Thoracic aorta (tissue), 2 donors: ENCODE results near the gene RGP1. TPM values are rescaled to one million over a fixed set of nuclear protein-coding genes. Genes with fewer than 3 reads are reported as not detected.

Source experiments
- ATAC-seq: fragments of 150-250 bp; one replicate; pipeline ENCODE4 v1.8.0; 2017; ENCODE audit warnings: low read depth; ENCODE audit not compliant: insufficient number of reproducible peaks, low FRiP score
- DNase-seq: peaks from one replicate; pipeline ENCODE4 v3.0.0-alpha.2; 2020; ENCODE audit warnings: low spot score
- H3K27ac ChIP-seq, 2 donors: fragments of 200-600 bp; sonication (generic); 1 replicate in 1 of 2; 2 replicates in 1 of 2; pipeline ENCODE4 v1.5.1; 2016; ENCODE audit warnings: mild to moderate bottlenecking in 2 of 2, moderate library complexity in 2 of 2
- H3K27me3 ChIP-seq: fragments of 200-600 bp; sonication (generic); replicated peaks from 2 replicates; pipeline ENCODE4 v1.6.0; 2016; ENCODE audit warnings: mild to moderate bottlenecking; ENCODE audit not compliant: insufficient read depth
- H3K36me3 ChIP-seq: fragments of 200-600 bp; sonication (generic); one replicate; pipeline ENCODE4 v1.5.1; 2016
- H3K4me1 ChIP-seq, 2 donors: fragments of 200-600 bp; sonication (generic); 1 replicate in 1 of 2; 2 replicates in 1 of 2; pipeline versions ENCODE4 v1.5.1 to v1.6.0; 2016; ENCODE audit warnings: low read depth in 2 of 2, mild to moderate bottlenecking in 1 of 2; ENCODE audit not compliant: control insufficient read depth in 1 of 2
- H3K4me3 ChIP-seq: fragments of 200-600 bp; sonication (generic); 2 replicates; pipeline ENCODE4 v1.5.1; 2016; ENCODE audit warnings: mild to moderate bottlenecking
- H3K9me3 ChIP-seq: fragments of 200-600 bp; sonication (generic); 2 replicates; pipeline ENCODE4 v1.5.1; 2016
- CTCF ChIP-seq: fragments of 200-600 bp; sonication (generic); IDR thresholded peaks from one replicate; pipeline ENCODE4 v1.5.1; 2019; ENCODE audit warnings: antibody characterized with exemption
- total RNA-seq, 2 donors: library from RNA; depleted of rRNA; stranded (reverse); fragments of >200 nt; gene quantifications; one replicate each; pipeline versions ENCODE4 v1.1.0 to v1.2.3, GENCODE V29; 2016

The RGP1 gene
- total RNA-seq, 2 donors from 2014 or later = 23.0 to 24.5 TPM

GRCh38 chr9:35703906-35704672 is 45.0 kb upstream of the RGP1 start:
- no peak for TF ChIP-seq CTCF
- Histone ChIP-seq H3K36me3 (peaks cover 98% of the 10 kb centered on the region), H3K27ac (peak overlapping the region in 1 of 2 donors; percentile 34), H3K9me3 (no peaks in the 10 kb centered on the region), H3K4me1 (peaks cover 0 to 10% of the 10 kb centered on the region in 2 donors), H3K4me3 (no peak overlapping the region), H3K27me3 (no peaks in the 10 kb centered on the region)
- no peak for ATAC-seq
- DNase-seq = no peak

- peak overlapping the region in 1 of 2 donors; percentile 34 for H3K27ac ChIP-seq
- DNase-seq (no peak), ATAC-seq (no peak)
Measured at GRCh38 chr9:35705372-35705771, 43.7 kb upstream of the RGP1 start.

GRCh38 chr9:35705836-35706430 is 43.2 kb upstream of the RGP1 start:
- no peak overlapping the region for H3K4me3 ChIP-seq
- TF ChIP-seq CTCF = no peak
- H3K27me3 ChIP-seq = no peaks in the 10 kb centered on the region
- ATAC-seq = no peak
- peaks cover 92% of the 10 kb centered on the region for H3K36me3 ChIP-seq
- no peaks in the 10 kb centered on the region for H3K4me1 ChIP-seq
- DNase-seq = no peak
- no peaks in the 10 kb centered on the region for H3K9me3 ChIP-seq
- H3K27ac ChIP-seq = peak overlapping the region in 1 of 2 donors; percentile 34

More at GRCh38 chr9:35705372-35705771, 43.7 kb upstream of the RGP1 start:
- no peaks in the 10 kb centered on the region for H3K9me3 ChIP-seq
- no peaks in the 10 kb centered on the region for H3K27me3 ChIP-seq
- H3K4me1 ChIP-seq = no peaks in the 10 kb centered on the region
- TF ChIP-seq CTCF = no peak
- no peak overlapping the region for H3K4me3 ChIP-seq
- H3K36me3 ChIP-seq = peaks cover 91% of the 10 kb centered on the region

- Histone ChIP-seq H3K4me1 (no peaks in the 10 kb centered on the region), H3K36me3 (peaks cover 92% of the 10 kb centered on the region), H3K27me3 (no peaks in the 10 kb centered on the region), H3K27ac (peak overlapping the region; percentile 34 to 42), H3K9me3 (no peaks in the 10 kb centered on the region), H3K4me3 (no peak overlapping the region)
- ATAC-seq (no peak), DNase-seq (no peak)
- no peak for TF ChIP-seq CTCF
Measured at GRCh38 chr9:35706951-35707350, 42.1 kb upstream of the RGP1 start.

GRCh38 chr9:35708146-35708545 is 40.9 kb upstream of the RGP1 start:
- no peak for DNase-seq
- ATAC-seq = no peak
- Histone ChIP-seq H3K9me3 (no peaks in the 10 kb centered on the region), H3K27ac (peak overlapping the region; percentile 34 to 42), H3K36me3 (peaks cover 92% of the 10 kb centered on the region), H3K4me1 (no peaks in the 10 kb centered on the region), H3K4me3 (no peak overlapping the region), H3K27me3 (no peaks in the 10 kb centered on the region)
- TF ChIP-seq CTCF = no peak
